NOMO-1 treated with DMSO at 0.1 percent for 48 hours (cell line): ENCODE measurements around the gene FBLL1.
"Not testable (repeated sequence)": the region's sequence is repeated elsewhere in the genome, so short reads cannot be mapped to it uniquely, and the experiment has no call there.

Source experiments
- DNase-seq: peaks from one replicate; lab custom pipeline; 2025; ENCODE audit not compliant: unreplicated experiment; lab: John Stamatoyannopoulos, UW

FBLL1 gene

GRCh38 chr5:168528521-168529373 is at the start of gene FBLL1:
Gene FBLL1, plus strand, starts transcription at chr5:168529305. Its CDS starts 200 bp downstream, at chr5:168529505.
- peak; percentile 5 for DNase-seq

GRCh38 chr5:168480601-168481000 is 48.5 kb upstream of the FBLL1 start:
- no peak for DNase-seq

- DNase-seq, result no peak
These were observed 47.7 kb upstream of the FBLL1 start for GRCh38 chr5:168481330-168481788.

GRCh38 chr5:168482361-168482760 is 46.7 kb upstream of the FBLL1 start:
- no peak for DNase-seq

GRCh38 chr5:168486136-168486879 is 42.8 kb upstream of the FBLL1 start, which contains the start of gene RARS1:
Gene RARS1, plus strand, starts transcription at chr5:168486471. Its CDS starts 28 bp downstream, at chr5:168486499.
- peak; percentile 80 for DNase-seq

- no peak for DNase-seq
These were observed 40.0 kb upstream of the FBLL1 start for GRCh38 chr5:168489059-168489458.

GRCh38 chr5:168494057-168494555 is 35.0 kb upstream of the FBLL1 start:
- DNase-seq, result no peak

- no peak for DNase-seq
These were observed 26.4 kb upstream of the FBLL1 start for GRCh38 chr5:168502563-168503237.

GRCh38 chr5:168513861-168514428 is 15.2 kb upstream of the FBLL1 start:
- no peak for DNase-seq

GRCh38 chr5:168525856-168526255 is 3.2 kb upstream of the FBLL1 start:
- no peak for DNase-seq

GRCh38 chr5:168527756-168528295 is 1.3 kb upstream of the FBLL1 start:
- no peak for DNase-seq

- DNase-seq, result no peak
These were observed 499 bp downstream of the FBLL1 start for GRCh38 chr5:168529374-168530234.

- DNase-seq, result no peak
These were observed 1.6 kb downstream of the FBLL1 start for GRCh38 chr5:168530621-168531150.

- no peak for DNase-seq
These were observed 2.1 kb downstream of the FBLL1 start for GRCh38 chr5:168531191-168531590.

- no peak for DNase-seq
These were observed 3.1 kb downstream of the FBLL1 start for GRCh38 chr5:168531987-168532864.

GRCh38 chr5:168534351-168534750 is 5.2 kb downstream of the FBLL1 start:
- DNase-seq, result not testable (repeated sequence)

GRCh38 chr5:168537176-168537575 is 8.1 kb downstream of the FBLL1 start:
- DNase-seq, result no peak

- no peak for DNase-seq
These were observed 20.4 kb downstream of the FBLL1 start for GRCh38 chr5:168549554-168549953.
